Measurements from ENCODE around the gene IL26. TPM values are rescaled to one million over a fixed set of nuclear protein-coding genes. Genes with fewer than 3 reads are reported as not detected.
"Not testable (repeated sequence)": the region's sequence is repeated elsewhere in the genome, so short reads cannot be mapped to it uniquely, and the experiment has no call there.

IL26 gene
- total RNA-seq, 4 donors from 2014 or later: not detected

DNA sequence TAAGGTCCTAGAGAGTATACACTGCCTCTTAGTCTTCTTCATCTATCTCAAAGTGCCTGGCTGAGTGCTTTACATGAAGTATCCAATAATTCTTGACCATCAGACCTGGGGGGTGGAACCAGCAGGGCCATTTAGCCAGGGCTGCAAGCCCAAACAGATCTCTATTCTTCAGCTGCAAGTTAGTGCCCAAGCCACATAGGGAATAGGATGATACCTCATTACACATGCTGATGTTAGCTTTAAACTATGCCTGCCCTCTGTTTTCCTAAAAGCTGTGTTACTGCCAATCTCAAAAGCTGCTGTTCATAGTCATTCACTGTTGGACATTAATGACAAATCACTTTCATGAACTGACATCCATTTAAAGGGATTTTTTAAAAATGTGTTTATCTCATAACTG, 49.4 kb downstream of the IL26 start:
- DNase-seq (ENCODE audit: low spot score in 2 of 2): no peak
- Histone ChIP-seq H3K4me1 (no peaks in the 10 kb centered on the region), H3K4me3 (no peak overlapping the region), H3K9me3 (no peaks in the 10 kb centered on the region), H3K36me3 (no peaks in the 10 kb centered on the region), H3K27me3 (no peaks in the 10 kb centered on the region), H3K27ac (no peak overlapping the region)
- TF ChIP-seq POLR2AphosphoS5 (IDR thresholded peaks at IDR 0.05) (no peak), POLR2A (IDR thresholded peaks at IDR 0.05) (no peak), EP300 (IDR thresholded peaks at IDR 0.05) (no peak)
- TF ChIP-seq, protein P1, sequence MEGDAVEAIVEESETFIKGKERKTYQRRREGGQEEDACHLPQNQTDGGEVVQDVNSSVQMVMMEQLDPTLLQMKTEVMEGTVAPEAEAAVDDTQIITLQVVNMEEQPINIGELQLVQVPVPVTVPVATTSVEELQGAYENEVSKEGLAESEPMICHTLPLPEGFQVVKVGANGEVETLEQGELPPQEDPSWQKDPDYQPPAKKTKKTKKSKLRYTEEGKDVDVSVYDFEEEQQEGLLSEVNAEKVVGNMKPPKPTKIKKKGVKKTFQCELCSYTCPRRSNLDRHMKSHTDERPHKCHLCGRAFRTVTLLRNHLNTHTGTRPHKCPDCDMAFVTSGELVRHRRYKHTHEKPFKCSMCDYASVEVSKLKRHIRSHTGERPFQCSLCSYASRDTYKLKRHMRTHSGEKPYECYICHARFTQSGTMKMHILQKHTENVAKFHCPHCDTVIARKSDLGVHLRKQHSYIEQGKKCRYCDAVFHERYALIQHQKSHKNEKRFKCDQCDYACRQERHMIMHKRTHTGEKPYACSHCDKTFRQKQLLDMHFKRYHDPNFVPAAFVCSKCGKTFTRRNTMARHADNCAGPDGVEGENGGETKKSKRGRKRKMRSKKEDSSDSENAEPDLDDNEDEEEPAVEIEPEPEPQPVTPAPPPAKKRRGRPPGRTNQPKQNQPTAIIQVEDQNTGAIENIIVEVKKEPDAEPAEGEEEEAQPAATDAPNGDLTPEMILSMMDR (IDR thresholded peaks at IDR 0.05): no peak

GRCh38 chr12:68175557-68176061, 50.0 kb downstream of the IL26 start:
- H3K9me3 ChIP-seq: no peaks in the 10 kb centered on the region
- no peaks in the 10 kb centered on the region for H3K36me3 ChIP-seq
- DNase-seq (ENCODE audit: low spot score in 2 of 2): no peak
- H3K4me3 ChIP-seq: no peak overlapping the region
- H3K27ac ChIP-seq: no peak overlapping the region
- no peaks in the 10 kb centered on the region for H3K4me1 ChIP-seq
- no peak for TF ChIP-seq POLR2A (IDR thresholded peaks at IDR 0.05)
- TF ChIP-seq, protein P1 (IDR thresholded peaks at IDR 0.05): no peak
- no peak for TF ChIP-seq POLR2AphosphoS5 (IDR thresholded peaks at IDR 0.05)
- no peak for TF ChIP-seq EP300 (IDR thresholded peaks at IDR 0.05)
- WGBS: 71% methylated on average over 4 of the region's 4 CpGs
- no peaks in the 10 kb centered on the region for H3K27me3 ChIP-seq

DNA sequence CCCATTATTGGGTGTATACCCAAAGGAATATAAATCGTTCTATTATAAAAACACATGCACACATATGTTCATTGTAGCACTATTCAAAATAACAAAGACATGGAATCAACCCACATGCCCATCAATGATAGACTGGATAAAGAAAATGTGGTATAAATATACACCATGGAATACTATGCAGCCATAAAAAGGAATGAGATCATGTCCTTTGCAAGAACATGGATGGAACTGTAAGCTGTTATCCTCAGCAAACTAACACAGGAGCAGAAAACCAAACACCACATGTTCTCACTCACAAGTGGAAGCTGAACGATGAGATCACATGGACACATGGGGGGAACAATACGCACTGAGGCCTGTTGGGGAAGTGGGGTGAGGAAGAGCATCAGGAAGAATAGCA, 50.8 kb downstream of the IL26 start:
- DNase-seq (ENCODE audit: low spot score in 2 of 2); H3K9me3 ChIP-seq; H3K4me3 ChIP-seq; H3K27me3 ChIP-seq; H3K27ac ChIP-seq; H3K4me1 ChIP-seq; H3K36me3 ChIP-seq: not testable (repeated sequence)
- 92% methylated on average over 3 of the region's 3 CpGs for WGBS

- Histone ChIP-seq H3K9me3 (no peaks in the 10 kb centered on the region), H3K36me3 (no peaks in the 10 kb centered on the region), H3K4me1 (no peaks in the 10 kb centered on the region), H3K4me3 (no peak overlapping the region), H3K27me3 (no peaks in the 10 kb centered on the region), H3K27ac (no peak overlapping the region)
- TF ChIP-seq, protein P1 (IDR thresholded peaks at IDR 0.05): no peak
- TF ChIP-seq POLR2AphosphoS5 (IDR thresholded peaks at IDR 0.05) (no peak), EP300 (IDR thresholded peaks at IDR 0.05) (no peak), POLR2A (IDR thresholded peaks at IDR 0.05) (no peak)
- DNase-seq (ENCODE audit: low spot score in 2 of 2): no peak
Observed at GRCh38 chr12:68173792-68174191, 51.8 kb downstream of the IL26 start.

DNA sequence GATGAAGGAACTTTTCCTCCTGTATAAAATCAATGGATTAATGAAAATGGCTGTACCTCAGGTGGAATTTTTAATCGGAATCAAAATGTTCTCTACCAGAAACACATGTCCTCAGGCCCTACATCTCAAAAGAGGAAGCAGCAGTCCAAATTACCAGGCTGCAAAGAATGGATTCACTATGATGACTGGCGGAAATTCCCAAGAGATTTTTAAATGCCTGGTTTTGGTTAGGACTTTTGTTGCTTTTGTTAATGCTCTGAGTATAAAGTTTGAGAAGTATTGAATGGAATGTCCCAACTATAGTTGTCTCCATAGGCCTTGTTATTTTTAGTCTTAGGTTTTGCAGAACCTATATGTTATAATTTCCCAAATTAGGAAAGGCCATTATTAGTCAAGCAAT, 54.9 kb downstream of the IL26 start:
- 47% methylated on average over 2 of the region's 2 CpGs for WGBS
- no peak overlapping the region for H3K27ac ChIP-seq
- DNase-seq (ENCODE audit: low spot score in 2 of 2): no peak

GRCh38 chr12:68169213-68169889, 56.3 kb downstream of the IL26 start:
- Histone ChIP-seq H3K27me3 (no peaks in the 10 kb centered on the region), H3K27ac (no peak overlapping the region), H3K36me3 (no peaks in the 10 kb centered on the region), H3K4me1 (no peaks in the 10 kb centered on the region), H3K9me3 (no peaks in the 10 kb centered on the region), H3K4me3 (no peak overlapping the region)
- WGBS: 70% methylated on average over 1 of the region's 1 CpG
- no peak for TF ChIP-seq EP300 (IDR thresholded peaks at IDR 0.05)
- no peak for TF ChIP-seq POLR2A (IDR thresholded peaks at IDR 0.05)
- no peak for TF ChIP-seq POLR2AphosphoS5 (IDR thresholded peaks at IDR 0.05)
- DNase-seq (ENCODE audit: low spot score in 2 of 2): no peak

More for the DNA sequence above, 54.9 kb downstream of the IL26 start:
- no peak for TF ChIP-seq EP300 (IDR thresholded peaks at IDR 0.05)
- TF ChIP-seq POLR2AphosphoS5 (IDR thresholded peaks at IDR 0.05): no peak
- Histone ChIP-seq H3K36me3 (no peaks in the 10 kb centered on the region), H3K4me3 (no peak overlapping the region), H3K27me3 (no peaks in the 10 kb centered on the region), H3K4me1 (no peaks in the 10 kb centered on the region), H3K9me3 (no peaks in the 10 kb centered on the region)

Data from suprapubic skin (tissue), 4 donors.